GM19043 (cell line): ENCODE measurements around the gene ANKRD11.
A peak's percentile ranks its signal among the peaks of the same experiment; 100 is the strongest.

Source experiments
- ATAC-seq: cut with Tn5 transposase; IDR thresholded peaks from one replicate; pipeline ENCODE4 v1.9.1; 2021; ENCODE audit warnings: low read depth; ENCODE audit not compliant: unreplicated experiment

ANKRD11 gene

GRCh38 chr16:89319886-89320781, 170.2 kb downstream of the ANKRD11 start:
- ATAC-seq = no peak

GRCh38 chr16:89319631-89319885, 170.8 kb downstream of the ANKRD11 start:
- ATAC-seq = no peak

- ATAC-seq = no peak
Observed at GRCh38 chr16:89318871-89319630, 171.3 kb downstream of the ANKRD11 start.

- ATAC-seq = no peak
Observed at GRCh38 chr16:89318430-89318758, 172.0 kb downstream of the ANKRD11 start.

GRCh38 chr16:89317729-89318429, 172.5 kb downstream of the ANKRD11 start:
- ATAC-seq = no peak

GRCh38 chr16:89317101-89317671, 173.2 kb downstream of the ANKRD11 start:
- no peak for ATAC-seq

- no peak for ATAC-seq
Observed at GRCh38 chr16:89316701-89317100, 173.7 kb downstream of the ANKRD11 start.

- peak; percentile 48 for ATAC-seq
Observed at GRCh38 chr16:89315791-89316581, 174.4 kb downstream of the ANKRD11 start.

GRCh38 chr16:89315271-89315670, 175.1 kb downstream of the ANKRD11 start:
- ATAC-seq = no peak

GRCh38 chr16:89314854-89315253, 175.5 kb downstream of the ANKRD11 start:
- no peak for ATAC-seq

GRCh38 chr16:89314357-89314756, 176.0 kb downstream of the ANKRD11 start:
- no peak for ATAC-seq

GRCh38 chr16:89313583-89313982, 176.8 kb downstream of the ANKRD11 start:
- ATAC-seq = no peak

- ATAC-seq = no peak
Observed at GRCh38 chr16:89312598-89313299, 177.6 kb downstream of the ANKRD11 start.

GRCh38 chr16:89312194-89312593, 178.2 kb downstream of the ANKRD11 start:
- ATAC-seq = no peak

- no peak for ATAC-seq
Observed at GRCh38 chr16:89311636-89312035, 178.7 kb downstream of the ANKRD11 start.

GRCh38 chr16:89309438-89310122, 180.8 kb downstream of the ANKRD11 start:
- ATAC-seq = no peak

- ATAC-seq = no peak
Observed at GRCh38 chr16:89308391-89309333, 181.7 kb downstream of the ANKRD11 start.

- ATAC-seq = no peak
Observed at GRCh38 chr16:89307421-89307805, 182.9 kb downstream of the ANKRD11 start.
